Suprapubic skin (tissue), 4 donors: ENCODE results near the gene HRK. TPM values are rescaled to one million over a fixed set of nuclear protein-coding genes. Genes with fewer than 3 reads are reported as not detected.

Experiments
- DNase-seq, 2 donors: peaks; one replicate each; pipeline ENCODE4 v3.0.0-alpha.2; 2019; ENCODE audit warnings: low spot score in 2 of 2
- H3K27ac ChIP-seq: fragments of 200-600 bp; sonication (generic); one replicate; pipeline ENCODE4 v1.5.1; 2019
- H3K27me3 ChIP-seq: fragments of 200-600 bp; sonication (generic); one replicate; pipeline ENCODE4 v1.5.1; 2019
- H3K36me3 ChIP-seq: fragments of 200-600 bp; sonication (generic); one replicate; pipeline ENCODE4 v1.5.1; 2019
- H3K4me1 ChIP-seq: fragments of 200-600 bp; sonication (generic); one replicate; pipeline ENCODE4 v1.5.1; 2019
- H3K4me3 ChIP-seq: fragments of 200-600 bp; sonication (generic); one replicate; pipeline ENCODE4 v1.5.1; 2019; ENCODE audit warnings: mild to moderate bottlenecking
- H3K9me3 ChIP-seq: fragments of 200-600 bp; sonication (generic); one replicate; pipeline ENCODE4 v1.5.1; 2019
- CTCF ChIP-seq, 2 donors: fragments of 200-600 bp in 1 of 2; fragments of 450-650 bp in 1 of 2; sonication (generic) in 1 of 2; IDR thresholded peaks; one replicate each; pipeline ENCODE4 v1.5.1; 2016 to 2019; ENCODE audit warnings: antibody characterized with exemption in 2 of 2, mild to moderate bottlenecking in 1 of 2, moderate library complexity in 1 of 2
- EP300 ChIP-seq: sonication (generic); formaldehyde crosslinking; IDR thresholded peaks from one replicate; pipeline ENCODE4 v1.6.1; 2017; ENCODE audit warnings: antibody characterized with exemption
- POLR2A ChIP-seq, 2 donors: fragments of 450-650 bp; IDR thresholded peaks; one replicate each; pipeline ENCODE4 v1.6.1; 2017; ENCODE audit warnings: antibody characterized with exemption in 2 of 2, mild to moderate bottlenecking in 2 of 2, moderate library complexity in 2 of 2
- POLR2AphosphoS5 ChIP-seq, 3 donors: sonication (generic); formaldehyde crosslinking; IDR thresholded peaks; one replicate each; pipeline ENCODE4 v1.6.1; 2017; ENCODE audit warnings: antibody characterized with exemption in 3 of 3
- WGBS: methylation state at CpG from one replicate; pipeline ENCODE4 v1.1.5; 2018; 5-methylcytosine and 5-hydroxymethylcytosine counted together
- total RNA-seq, 4 donors: library from RNA; depleted of rRNA; stranded (reverse); fragments of >200 nt; gene quantifications; one replicate each; pipeline ENCODE4 v1.1.0, GENCODE V29; 2016

HRK gene
- total RNA-seq, 4 donors from 2014 or later = not detected

- Histone ChIP-seq H3K4me1 (peaks cover 35% of the 10 kb centered on the region), H3K9me3 (no peaks in the 10 kb centered on the region), H3K4me3 (peak overlapping the region; percentile 35), H3K36me3 (no peaks in the 10 kb centered on the region), H3K27ac (no peak overlapping the region), H3K27me3 (peaks cover 96% of the 10 kb centered on the region)
- no peak for DNase-seq
- WGBS = 4% methylated on average over 21 of the region's 21 CpGs
- no peak for TF ChIP-seq POLR2A (IDR thresholded peaks at IDR 0.05)
- TF ChIP-seq EP300 = no peak
- no peak for TF ChIP-seq CTCF (IDR thresholded peaks at IDR 0.05)
- no peak for TF ChIP-seq POLR2AphosphoS5 (IDR thresholded peaks at IDR 0.05)
These were observed 926 bp downstream of the HRK start for GRCh38 chr12:116880213-116880816.

GRCh38 chr12:116879509-116880212 is 1.6 kb downstream of the HRK start:
- Histone ChIP-seq H3K4me1 (peaks cover 35% of the 10 kb centered on the region), H3K4me3 (peak overlapping the region; percentile 36), H3K27me3 (peaks cover 99% of the 10 kb centered on the region), H3K9me3 (no peaks in the 10 kb centered on the region), H3K36me3 (no peaks in the 10 kb centered on the region), H3K27ac (no peak overlapping the region)
- DNase-seq = no peak
- 8% methylated on average over 9 of the region's 52 CpGs for WGBS
- no peak for TF ChIP-seq POLR2AphosphoS5 (IDR thresholded peaks at IDR 0.05)
- no peak for TF ChIP-seq EP300
- no peak for TF ChIP-seq POLR2A (IDR thresholded peaks at IDR 0.05)
- no peak for TF ChIP-seq CTCF (IDR thresholded peaks at IDR 0.05)

GRCh38 chr12:116878567-116879508 is 2.4 kb downstream of the HRK start:
- H3K27me3 ChIP-seq = peaks cover 99% of the 10 kb centered on the region
- no peak overlapping the region for H3K27ac ChIP-seq

GRCh38 chr12:116876151-116876869 is 4.9 kb downstream of the HRK start:
- DNase-seq = no peak
- no peaks in the 10 kb centered on the region for H3K9me3 ChIP-seq
- no peak overlapping the region for H3K27ac ChIP-seq
- no peaks in the 10 kb centered on the region for H3K36me3 ChIP-seq
- peaks cover 88% of the 10 kb centered on the region for H3K27me3 ChIP-seq
- TF ChIP-seq EP300 (no peak), CTCF (IDR thresholded peaks at IDR 0.05) (no peak), POLR2A (IDR thresholded peaks at IDR 0.05) (no peak), POLR2AphosphoS5 (IDR thresholded peaks at IDR 0.05) (no peak)
- 17% methylated on average over 19 of the region's 19 CpGs for WGBS
- no peak overlapping the region for H3K4me3 ChIP-seq
- peaks cover 26% of the 10 kb centered on the region for H3K4me1 ChIP-seq

More at GRCh38 chr12:116878567-116879508, 2.4 kb downstream of the HRK start:
- Histone ChIP-seq H3K4me3 (peak overlapping the region; percentile 36), H3K9me3 (no peaks in the 10 kb centered on the region), H3K36me3 (no peaks in the 10 kb centered on the region), H3K4me1 (peaks cover 35% of the 10 kb centered on the region)
- no peak for DNase-seq
- TF ChIP-seq EP300 = no peak
- no peak for TF ChIP-seq CTCF (IDR thresholded peaks at IDR 0.05)
- no peak for TF ChIP-seq POLR2A (IDR thresholded peaks at IDR 0.05)
- no peak for TF ChIP-seq POLR2AphosphoS5 (IDR thresholded peaks at IDR 0.05)
- whole genome bisulfite sequencing = 7% methylated on average over 27 of the region's 55 CpGs
